ENCODE results near the gene PAPSS2.

DNA sequence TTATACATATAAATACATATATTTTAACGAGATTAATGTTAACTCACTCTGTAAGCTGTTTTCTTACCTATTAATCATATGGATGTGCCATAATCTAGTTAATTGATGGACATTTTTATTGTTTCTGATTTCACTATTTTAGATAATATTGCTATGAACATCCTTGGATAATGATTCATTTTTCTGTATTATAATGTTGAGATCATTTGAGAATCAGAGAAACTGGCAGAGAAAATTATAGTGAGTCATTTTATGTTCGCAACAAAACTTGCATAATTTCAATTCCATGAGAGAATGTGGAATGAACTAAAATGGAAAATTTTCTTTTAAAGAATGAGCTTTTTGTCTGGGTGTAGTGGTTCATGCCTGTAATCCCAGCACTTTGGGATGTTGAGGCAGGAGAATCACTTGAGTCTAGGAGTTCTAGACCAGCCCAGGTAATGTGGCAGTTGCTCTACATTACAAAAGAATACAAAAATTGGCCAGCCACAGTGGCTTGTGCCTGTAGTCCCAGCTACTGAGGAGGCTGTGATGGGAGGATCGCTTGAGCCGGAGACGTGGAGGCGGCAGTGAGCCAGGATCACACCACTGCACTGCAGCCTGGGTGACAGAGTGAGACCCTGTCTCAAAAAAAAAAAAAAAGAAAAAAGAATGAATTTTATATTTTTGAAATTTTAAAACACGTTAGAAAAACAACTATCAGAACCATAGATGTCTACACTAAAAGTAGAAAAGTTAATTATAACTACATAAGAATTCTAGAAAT lies 40.5 kb downstream of the PAPSS2 start:
- TF ChIP-seq, protein P1, sequence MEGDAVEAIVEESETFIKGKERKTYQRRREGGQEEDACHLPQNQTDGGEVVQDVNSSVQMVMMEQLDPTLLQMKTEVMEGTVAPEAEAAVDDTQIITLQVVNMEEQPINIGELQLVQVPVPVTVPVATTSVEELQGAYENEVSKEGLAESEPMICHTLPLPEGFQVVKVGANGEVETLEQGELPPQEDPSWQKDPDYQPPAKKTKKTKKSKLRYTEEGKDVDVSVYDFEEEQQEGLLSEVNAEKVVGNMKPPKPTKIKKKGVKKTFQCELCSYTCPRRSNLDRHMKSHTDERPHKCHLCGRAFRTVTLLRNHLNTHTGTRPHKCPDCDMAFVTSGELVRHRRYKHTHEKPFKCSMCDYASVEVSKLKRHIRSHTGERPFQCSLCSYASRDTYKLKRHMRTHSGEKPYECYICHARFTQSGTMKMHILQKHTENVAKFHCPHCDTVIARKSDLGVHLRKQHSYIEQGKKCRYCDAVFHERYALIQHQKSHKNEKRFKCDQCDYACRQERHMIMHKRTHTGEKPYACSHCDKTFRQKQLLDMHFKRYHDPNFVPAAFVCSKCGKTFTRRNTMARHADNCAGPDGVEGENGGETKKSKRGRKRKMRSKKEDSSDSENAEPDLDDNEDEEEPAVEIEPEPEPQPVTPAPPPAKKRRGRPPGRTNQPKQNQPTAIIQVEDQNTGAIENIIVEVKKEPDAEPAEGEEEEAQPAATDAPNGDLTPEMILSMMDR (IDR thresholded peaks at IDR 0.05; ENCODE audit: insufficient read depth, low read length, poor library complexity, severe bottlenecking) = no peak
- TF ChIP-seq EZH2phosphoT487 (conservative IDR thresholded peaks at IDR 0.05; ENCODE audit: low read length) = no peak

Data from SU-DHL-6 (cell line).